Ovary (tissue), 3 donors: ENCODE data around the gene SRGAP3.

ENCODE experiments used
- CTCF ChIP-seq, 3 donors: fragments of 450-650 bp in 2 of 3; fragments of 200-600 bp in 1 of 3; IDR thresholded peaks; one replicate each; pipeline versions ENCODE4 v1.5.1 to v1.8.0; 2016 to 2022; ENCODE audit warnings: antibody characterized with exemption in 3 of 3, mild to moderate bottlenecking in 1 of 3
- EP300 ChIP-seq: sonication (generic); formaldehyde crosslinking; IDR thresholded peaks from one replicate; pipeline ENCODE4 v1.6.1; 2017; ENCODE audit warnings: antibody characterized with exemption
- POLR2A ChIP-seq: fragments of 450-650 bp; IDR thresholded peaks from one replicate; pipeline ENCODE4 v1.6.1; 2017; ENCODE audit warnings: antibody characterized with exemption, mild to moderate bottlenecking, moderate library complexity
- donor health status: DM: no; HTN: no; CAD: no.

- TF ChIP-seq CTCF (IDR thresholded peaks at IDR 0.05) (no peak), EP300 (no peak), POLR2A (no peak)
Observed at GRCh38 chr3:8994226-8994625, 255.2 kb downstream of the SRGAP3 start.
